ENCODE data around the gene MAD2L1. TPM values are rescaled to one million over a fixed set of nuclear protein-coding genes. Genes with fewer than 3 reads are reported as not detected.

MAD2L1 gene
- total RNA-seq, 1 donor from 2014 or later = 1.8 TPM

DNA sequence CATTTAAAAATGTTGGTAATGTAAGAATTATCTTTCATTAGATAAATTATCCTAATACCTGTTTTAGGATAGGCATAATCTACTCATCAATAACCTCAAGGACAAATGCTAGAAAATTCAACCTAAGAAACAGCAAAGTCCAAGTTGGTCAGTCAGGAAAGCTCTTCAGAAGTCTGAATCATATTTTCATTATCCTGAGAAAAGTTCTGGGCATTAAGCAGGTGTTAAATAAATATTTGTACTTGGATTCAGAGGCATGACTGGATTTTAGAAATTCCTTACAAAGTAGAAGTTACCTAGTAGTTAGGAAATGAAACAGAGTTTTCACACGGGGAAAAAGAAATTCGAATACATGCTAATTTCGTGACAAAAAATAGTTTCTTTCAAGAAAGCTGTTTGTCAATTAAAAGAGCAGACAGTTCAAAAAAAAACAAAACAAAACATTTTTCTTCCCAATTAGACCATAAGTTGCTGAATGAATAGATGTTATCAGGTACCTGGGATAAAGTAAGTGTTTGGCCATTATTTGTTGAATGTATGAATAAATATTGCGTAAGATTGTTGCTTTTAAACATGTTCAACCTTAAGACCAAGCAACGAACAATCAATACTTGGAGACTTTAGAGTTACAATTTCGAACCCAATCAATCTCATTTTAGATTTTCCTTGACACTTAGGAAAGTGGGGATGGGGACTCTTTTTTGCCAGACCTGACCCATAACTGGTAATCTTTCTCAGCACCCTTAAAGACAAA lies 48.5 kb downstream of the MAD2L1 start:
- intact Hi-C loops (cut with micrococcal nuclease) = no loop called here
- no peak for DNase-seq
- H3K36me3 ChIP-seq = no peaks in the 10 kb centered on the region
- H3K4me3 ChIP-seq = no peak overlapping the region
- H3K27ac ChIP-seq (replicated peaks) = no peak overlapping the region
- TF ChIP-seq, protein P1, sequence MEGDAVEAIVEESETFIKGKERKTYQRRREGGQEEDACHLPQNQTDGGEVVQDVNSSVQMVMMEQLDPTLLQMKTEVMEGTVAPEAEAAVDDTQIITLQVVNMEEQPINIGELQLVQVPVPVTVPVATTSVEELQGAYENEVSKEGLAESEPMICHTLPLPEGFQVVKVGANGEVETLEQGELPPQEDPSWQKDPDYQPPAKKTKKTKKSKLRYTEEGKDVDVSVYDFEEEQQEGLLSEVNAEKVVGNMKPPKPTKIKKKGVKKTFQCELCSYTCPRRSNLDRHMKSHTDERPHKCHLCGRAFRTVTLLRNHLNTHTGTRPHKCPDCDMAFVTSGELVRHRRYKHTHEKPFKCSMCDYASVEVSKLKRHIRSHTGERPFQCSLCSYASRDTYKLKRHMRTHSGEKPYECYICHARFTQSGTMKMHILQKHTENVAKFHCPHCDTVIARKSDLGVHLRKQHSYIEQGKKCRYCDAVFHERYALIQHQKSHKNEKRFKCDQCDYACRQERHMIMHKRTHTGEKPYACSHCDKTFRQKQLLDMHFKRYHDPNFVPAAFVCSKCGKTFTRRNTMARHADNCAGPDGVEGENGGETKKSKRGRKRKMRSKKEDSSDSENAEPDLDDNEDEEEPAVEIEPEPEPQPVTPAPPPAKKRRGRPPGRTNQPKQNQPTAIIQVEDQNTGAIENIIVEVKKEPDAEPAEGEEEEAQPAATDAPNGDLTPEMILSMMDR (IDR thresholded peaks at IDR 0.05; ENCODE audit: borderline replicate concordance) = no peak
- H3K4me1 ChIP-seq = no peaks in the 10 kb centered on the region
- no peaks in the 10 kb centered on the region for H3K27me3 ChIP-seq (ENCODE audit: low read depth)
- H3K9me3 ChIP-seq (replicated peaks) = no peaks in the 10 kb centered on the region

DNA sequence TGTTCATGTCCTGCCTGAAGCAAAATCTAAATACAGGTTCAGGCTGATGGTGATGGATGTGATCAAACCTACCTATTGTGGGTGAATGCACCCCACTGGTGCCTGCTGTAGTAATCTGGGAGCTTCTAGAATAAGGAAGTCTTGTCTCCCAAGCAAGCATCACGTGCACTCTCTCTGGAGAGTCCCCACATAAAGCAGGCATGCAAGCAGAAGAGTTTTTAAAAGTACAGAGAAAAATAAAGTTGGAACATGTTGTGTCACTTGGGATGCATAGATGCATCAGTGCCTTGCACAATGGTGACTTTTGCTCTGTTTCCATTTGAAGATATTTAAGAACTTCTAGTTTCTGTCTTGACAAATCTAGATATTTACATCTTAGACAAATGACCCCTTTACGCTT lies 54.9 kb downstream of the MAD2L1 start:
- no peak for DNase-seq
- intact Hi-C loops (cut with micrococcal nuclease) = no loop called here
- peaks cover 3% of the 10 kb centered on the region for H3K4me1 ChIP-seq
- no peaks in the 10 kb centered on the region for H3K27me3 ChIP-seq (ENCODE audit: low read depth)
- H3K36me3 ChIP-seq = no peaks in the 10 kb centered on the region
- no peak overlapping the region for H3K27ac ChIP-seq (replicated peaks)
- TF ChIP-seq, protein P1 (IDR thresholded peaks at IDR 0.05; ENCODE audit: borderline replicate concordance) = no peak
- H3K4me3 ChIP-seq = no peak overlapping the region
- H3K9me3 ChIP-seq (replicated peaks) = no peaks in the 10 kb centered on the region

DNA sequence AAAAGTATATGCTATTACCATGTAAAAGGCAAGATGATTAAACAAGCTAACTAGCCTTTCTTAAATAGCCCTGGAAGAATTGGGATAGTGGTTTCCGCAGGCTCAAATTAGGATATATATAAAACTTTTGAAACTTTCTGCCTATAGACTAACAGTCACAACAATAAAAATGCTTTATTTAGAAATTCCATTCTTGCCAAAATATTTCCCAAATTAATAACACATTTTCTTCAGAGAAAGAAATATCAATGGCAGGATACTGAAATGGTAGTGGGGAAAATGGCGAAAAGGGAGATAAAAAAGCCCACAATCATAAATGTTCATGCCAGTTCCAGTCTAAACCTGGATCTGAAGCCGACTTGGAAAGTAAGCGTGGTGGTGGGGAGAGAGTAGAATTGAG lies 56.0 kb downstream of the MAD2L1 start:
- no peak for DNase-seq
- TF ChIP-seq, protein P1 (IDR thresholded peaks at IDR 0.05; ENCODE audit: borderline replicate concordance) = no peak
- H3K27me3 ChIP-seq (ENCODE audit: low read depth) = no peaks in the 10 kb centered on the region
- no peaks in the 10 kb centered on the region for H3K36me3 ChIP-seq
- H3K27ac ChIP-seq (replicated peaks) = no peak overlapping the region
- H3K4me1 ChIP-seq = peaks cover 3% of the 10 kb centered on the region
- no peaks in the 10 kb centered on the region for H3K9me3 ChIP-seq (replicated peaks)
- H3K4me3 ChIP-seq = no peak overlapping the region
- intact Hi-C loops (cut with micrococcal nuclease) = no loop called here

DNA sequence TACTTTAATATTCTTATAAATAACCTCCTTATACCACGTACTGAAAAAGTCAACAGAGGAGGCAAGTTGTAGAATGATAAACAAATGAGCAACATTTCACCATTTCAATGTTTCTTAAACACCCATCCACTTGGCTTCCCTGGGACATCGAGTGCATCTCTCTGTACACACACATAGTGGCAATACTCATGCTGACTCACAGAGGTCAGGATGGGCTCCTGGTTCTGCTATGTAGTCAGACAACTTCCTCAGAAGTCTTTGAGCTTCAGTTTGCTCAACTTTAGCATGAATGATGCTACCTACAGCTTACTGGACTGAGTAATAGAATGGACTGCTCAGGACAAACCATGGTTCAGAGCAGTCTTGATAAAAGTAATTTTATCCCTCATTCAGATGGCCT lies 56.9 kb downstream of the MAD2L1 start:
- Histone ChIP-seq H3K4me3 (no peak overlapping the region), H3K4me1 (peaks cover 3% of the 10 kb centered on the region), H3K9me3 (replicated peaks) (no peaks in the 10 kb centered on the region), H3K27ac (replicated peaks) (no peak overlapping the region), H3K27me3 (ENCODE audit: low read depth) (no peaks in the 10 kb centered on the region), H3K36me3 (no peaks in the 10 kb centered on the region)
- intact Hi-C loops (cut with micrococcal nuclease) = no loop called here
- TF ChIP-seq, protein P1 (IDR thresholded peaks at IDR 0.05; ENCODE audit: borderline replicate concordance) = no peak
- no peak for DNase-seq

DNA sequence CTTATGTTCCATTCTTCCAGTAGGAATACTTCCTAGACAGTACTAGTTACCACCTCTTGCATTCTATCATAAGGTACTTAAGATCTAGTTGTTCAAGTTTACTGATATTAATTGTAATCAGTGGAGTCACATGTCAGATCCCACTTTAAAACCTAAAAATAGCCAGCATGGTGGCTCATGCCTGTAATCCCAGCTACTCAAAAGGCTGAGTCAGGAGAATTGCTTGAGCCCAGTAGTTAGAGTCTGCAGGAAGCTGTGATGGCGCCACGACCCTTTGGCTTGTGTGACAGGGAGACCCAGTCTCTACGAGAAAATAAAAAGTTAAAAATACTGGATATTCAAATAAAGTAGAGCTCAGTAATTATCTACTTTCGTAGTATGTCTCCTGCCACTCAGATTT lies 57.7 kb downstream of the MAD2L1 start:
- intact Hi-C loops (cut with micrococcal nuclease) = no loop called here
- DNase-seq = no peak
- no peak overlapping the region for H3K27ac ChIP-seq (replicated peaks)
- TF ChIP-seq, protein P1 (IDR thresholded peaks at IDR 0.05; ENCODE audit: borderline replicate concordance) = no peak
- H3K4me3 ChIP-seq = no peak overlapping the region
- H3K36me3 ChIP-seq = no peaks in the 10 kb centered on the region
- H3K9me3 ChIP-seq (replicated peaks) = no peaks in the 10 kb centered on the region
- peaks cover 3% of the 10 kb centered on the region for H3K4me1 ChIP-seq
- no peaks in the 10 kb centered on the region for H3K27me3 ChIP-seq (ENCODE audit: low read depth)

Measured in left ventricle myocardium inferior (tissue), 1 donor.